GM18868 (cell line): Measurements from ENCODE around the gene C9orf40.

Experiments used
- ATAC-seq: cut with Tn5 transposase; IDR thresholded peaks from one replicate; pipeline ENCODE4 v1.9.1; 2021; ENCODE audit warnings: mild to moderate bottlenecking, moderate library complexity; ENCODE audit not compliant: unreplicated experiment

C9orf40 gene, protein sequence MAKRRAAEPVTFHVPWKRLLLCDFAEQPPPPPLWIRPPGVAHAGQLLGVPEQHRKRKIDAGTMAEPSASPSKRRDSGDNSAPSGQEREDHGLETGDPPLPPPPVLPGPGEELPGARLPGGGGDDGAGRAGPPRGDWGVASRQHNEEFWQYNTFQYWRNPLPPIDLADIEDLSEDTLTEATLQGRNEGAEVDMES

DNA sequence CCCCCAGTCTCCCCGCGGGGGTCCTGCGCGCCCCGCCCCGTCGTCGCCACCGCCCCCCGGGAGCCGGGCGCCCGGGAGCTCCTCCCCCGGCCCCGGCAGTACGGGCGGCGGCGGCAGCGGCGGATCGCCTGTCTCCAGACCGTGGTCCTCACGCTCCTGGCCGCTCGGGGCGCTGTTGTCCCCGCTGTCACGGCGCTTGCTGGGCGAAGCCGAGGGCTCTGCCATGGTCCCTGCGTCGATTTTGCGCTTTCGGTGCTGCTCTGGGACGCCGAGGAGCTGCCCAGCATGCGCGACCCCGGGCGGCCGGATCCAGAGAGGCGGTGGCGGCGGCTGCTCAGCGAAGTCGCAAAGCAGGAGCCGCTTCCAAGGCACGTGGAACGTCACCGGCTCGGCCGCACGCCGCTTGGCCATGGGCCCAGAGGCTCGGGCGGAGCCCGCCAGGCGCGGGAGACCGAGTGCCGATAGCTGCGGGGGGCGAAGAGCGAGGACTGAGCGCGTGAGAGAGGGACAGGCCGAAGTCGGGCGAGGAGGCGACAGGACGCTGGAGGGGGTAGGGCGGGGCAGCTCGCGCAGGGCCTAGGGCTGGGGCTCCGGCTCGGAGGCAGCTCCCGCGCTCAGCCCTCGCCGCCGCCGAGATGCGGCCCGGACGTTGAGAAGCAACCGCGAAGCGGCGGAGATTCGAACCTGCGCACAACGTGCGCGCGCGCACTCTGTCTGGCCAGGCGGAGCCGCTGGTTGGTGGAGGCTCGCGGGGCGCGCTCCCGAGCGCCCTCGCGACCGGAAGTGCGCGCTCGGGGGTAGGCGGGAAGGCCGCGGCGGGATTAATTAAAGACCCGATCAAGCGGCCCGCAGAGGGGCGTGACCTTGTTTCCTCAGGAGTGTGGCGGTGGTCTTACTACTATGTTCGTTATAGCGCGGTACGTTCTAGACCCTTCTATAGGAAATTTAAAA, at the start of gene C9orf40:
Gene C9orf40 (minus strand): TSS at position 712 of the 951 bp plus-strand sequence. CDS start 301 bp downstream, at position 411.
- peak; percentile 89 for ATAC-seq

DNA sequence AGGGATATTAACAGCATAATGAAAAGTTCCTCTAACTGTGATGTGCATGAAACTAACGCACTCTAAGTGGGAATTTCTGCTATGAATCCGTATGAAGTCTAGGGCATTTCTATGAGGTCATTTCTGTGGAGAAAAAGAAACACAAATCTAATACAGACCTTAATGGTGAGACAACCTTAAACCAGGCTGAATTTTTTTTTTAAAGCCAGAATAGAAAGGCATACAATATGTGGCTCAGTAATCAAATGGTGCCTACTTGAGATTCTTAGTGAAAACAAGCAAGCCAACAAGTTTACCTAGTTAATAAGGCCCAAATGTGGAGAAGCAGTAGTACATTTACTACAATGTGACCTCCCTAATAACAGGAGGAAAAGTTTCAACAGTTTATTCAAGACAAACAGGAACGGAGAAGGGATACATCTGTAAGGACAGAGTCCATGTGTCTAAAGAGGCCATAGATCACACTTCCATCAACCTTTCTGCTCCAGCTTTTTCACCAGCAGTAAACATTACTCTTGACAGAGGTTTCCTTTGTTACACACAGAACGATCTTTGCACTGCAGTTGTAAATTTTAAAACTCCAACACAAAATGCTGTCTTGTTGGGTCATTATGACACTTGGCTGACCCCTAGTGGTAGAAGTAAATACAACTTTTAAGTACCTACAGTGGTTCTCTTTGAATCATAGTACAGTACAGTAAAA, 49.2 kb upstream of the C9orf40 start:
- peak; percentile 84 for ATAC-seq

DNA sequence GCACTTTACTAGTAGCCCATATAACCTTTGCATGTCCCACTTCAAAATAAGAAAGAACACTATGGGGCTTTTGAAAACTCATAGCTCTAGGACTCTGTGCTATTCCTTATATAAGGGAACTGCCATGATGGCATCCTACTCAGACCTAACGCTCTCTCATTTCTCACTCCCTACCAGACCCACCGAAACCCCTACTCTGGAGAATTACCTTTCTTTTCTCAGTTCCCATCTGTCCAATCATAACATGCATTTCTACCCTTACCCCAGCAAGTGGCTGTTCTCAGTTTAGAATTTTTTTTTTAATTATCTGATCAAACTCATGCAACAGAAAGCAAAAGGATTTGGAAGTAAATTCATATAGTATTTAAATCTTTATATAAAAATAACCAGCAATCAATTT, 48.1 kb upstream of the C9orf40 start:
- ATAC-seq: peak; percentile 87

DNA sequence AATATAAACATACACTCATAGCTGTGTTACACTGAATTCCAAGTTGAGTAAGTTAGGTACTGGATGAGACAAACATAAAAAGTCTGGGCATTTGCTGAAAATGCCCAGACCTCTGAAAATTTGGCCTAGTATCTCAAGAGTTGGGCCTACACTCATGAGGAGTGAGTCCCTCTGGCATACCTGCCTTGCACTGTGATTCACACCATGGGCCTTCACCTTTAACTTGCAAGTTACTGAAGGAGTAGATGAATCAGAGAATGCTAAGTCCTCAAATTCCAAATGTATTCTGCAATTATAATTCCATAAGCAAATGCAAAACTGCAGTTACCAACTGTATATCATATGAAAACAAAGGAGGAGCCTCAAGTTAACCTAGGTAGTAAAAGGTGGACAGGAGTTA, 32.3 kb upstream of the C9orf40 start:
- ATAC-seq: no peak

DNA sequence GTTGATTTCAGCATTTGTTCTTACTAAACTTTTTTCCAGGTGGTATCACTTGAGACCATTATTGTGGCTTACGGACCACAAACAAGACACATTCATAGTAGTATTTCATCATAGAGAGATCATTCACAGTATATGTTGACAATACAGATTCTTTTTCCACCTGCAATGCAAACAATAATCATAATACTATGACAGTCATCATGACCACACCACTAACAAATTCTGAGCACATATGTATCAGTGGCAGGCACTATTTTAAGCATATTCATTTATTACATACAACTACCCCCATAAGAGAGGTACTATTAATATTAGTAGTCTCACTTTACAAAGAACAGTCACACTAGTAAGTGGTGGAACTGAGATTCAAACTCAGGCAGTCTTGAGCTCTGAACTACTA, 31.0 kb upstream of the C9orf40 start:
- no peak for ATAC-seq

DNA sequence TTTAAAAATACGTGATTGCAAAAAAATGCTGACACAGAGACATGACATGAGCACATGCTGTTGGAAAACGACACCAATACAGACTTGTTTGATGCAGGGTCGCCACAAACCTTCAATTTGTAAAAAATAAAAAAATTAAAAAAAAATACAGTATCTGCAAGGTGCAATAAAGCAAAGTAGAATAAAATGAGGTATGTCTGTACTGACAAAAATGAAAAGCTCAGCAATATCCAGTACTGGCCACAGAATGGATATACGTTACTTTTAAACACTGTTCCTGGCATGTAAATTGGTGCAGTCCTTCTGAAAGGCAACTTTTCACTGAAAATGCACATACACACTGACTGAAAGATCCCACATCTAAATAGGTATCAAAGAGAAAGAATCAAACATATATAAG, 27.1 kb upstream of the C9orf40 start:
- no peak for ATAC-seq

DNA sequence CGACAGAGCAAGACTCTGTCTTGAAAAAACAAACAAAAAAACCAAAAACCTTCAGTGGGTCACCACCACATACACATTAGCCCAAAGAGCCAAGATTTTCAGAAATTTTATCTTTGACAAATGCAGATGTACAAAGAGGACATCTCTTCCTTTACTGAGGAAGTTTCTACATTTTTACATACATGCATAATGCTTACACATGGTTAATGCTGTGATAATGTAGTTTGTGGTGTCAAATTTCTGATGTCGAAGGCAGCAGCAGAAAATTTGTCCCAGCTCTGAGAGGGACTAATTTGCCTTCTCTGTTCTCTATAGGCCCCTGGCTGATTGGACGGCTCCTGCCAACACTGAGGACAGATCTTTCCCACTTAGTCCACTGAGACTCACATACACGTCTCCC, 24.6 kb upstream of the C9orf40 start:
- ATAC-seq: no peak

DNA sequence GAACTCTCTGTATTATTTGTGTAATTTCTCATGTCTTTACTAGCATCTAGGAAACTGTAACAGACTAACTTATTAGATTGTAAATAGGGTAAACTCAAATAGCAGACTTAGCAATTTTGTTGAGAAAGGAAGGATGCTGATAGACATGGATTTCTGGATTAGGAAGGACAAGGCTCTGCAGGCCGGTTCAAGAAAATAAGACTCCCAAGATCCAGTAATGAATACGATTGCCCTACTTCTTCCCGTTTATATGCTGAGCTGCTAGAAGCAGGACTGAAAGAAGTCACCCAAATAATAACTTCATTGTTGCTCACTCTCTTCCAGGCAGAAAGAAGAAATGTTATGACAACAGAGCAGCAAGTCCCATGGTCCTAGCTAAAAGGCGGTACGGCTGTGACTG, 22.8 kb upstream of the C9orf40 start:
- no peak for ATAC-seq

DNA sequence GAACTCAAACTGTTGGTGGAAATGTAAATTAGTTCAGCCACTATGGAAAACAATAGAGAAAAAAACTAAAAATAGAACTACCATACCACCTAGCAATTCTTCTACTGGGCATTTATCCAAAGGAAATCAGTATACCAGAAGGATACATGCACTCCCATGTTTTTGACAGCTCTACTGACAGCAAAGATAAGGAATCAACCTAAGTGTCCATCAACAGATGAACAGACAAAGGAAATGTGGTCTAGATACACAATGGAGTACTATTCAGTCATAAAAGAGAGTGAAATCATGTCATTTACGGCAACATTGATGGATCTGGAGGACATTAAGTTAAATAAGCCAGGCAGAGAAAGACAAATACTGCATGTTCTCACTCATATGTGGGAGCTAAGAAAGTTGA, 21.8 kb upstream of the C9orf40 start:
- no peak for ATAC-seq

DNA sequence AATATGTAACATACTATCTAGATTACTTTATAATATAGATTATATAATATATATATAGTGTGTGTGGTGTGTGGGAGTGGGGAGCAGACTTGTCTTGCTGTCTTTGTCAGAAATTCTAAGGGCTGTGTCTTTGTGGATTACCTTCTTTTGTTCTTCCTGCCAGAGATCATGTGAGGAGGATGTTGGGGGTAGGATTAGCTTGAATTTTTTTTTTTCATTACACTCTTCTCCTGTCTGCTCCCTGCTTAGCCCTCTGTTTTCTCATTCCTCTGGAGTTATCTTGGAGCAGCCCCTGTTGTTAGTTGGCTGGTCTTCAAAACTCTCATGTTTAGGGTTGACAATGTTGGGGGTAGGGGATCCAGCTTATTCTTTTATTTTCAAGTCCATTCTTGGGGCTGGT, 21.0 kb upstream of the C9orf40 start:
- ATAC-seq: no peak

DNA sequence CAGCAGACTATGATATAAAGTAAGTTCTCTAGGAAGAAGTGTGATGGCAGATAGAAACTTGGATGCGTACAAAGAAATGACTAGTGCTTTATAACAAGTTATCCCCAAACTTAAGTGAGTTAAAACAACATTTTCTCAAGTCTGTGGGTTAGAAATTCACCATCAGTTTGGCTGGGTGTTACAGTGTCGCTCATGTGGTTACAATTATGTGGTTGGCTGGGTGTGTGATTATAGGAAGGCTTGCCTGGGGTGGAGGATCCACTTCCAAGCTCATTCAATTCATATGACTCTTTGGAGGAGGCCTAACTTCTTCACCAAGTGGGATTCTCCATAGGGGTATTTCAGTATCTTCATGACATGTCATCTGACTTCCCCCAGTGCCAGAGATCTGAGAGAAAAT, 10.3 kb upstream of the C9orf40 start:
- no peak for ATAC-seq

DNA sequence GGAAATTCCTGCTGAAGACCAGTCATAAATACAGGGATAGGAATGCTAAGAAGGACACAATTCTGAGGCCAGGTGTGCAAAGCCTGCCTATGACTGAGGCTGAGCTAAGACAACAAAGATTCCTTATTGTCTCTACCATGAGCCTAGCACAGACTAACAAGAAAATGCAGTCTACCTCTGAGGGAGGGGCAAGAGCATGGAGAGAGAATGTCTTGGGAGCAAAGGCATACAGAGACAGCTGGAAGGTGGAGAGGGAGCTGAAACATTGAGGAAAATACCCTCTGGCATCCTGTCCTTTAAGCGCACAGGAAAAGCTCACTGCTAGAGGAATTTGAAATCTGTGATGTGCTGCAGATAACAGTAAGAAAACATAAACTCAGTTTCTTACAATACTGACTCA, 8.8 kb upstream of the C9orf40 start:
- ATAC-seq: no peak

DNA sequence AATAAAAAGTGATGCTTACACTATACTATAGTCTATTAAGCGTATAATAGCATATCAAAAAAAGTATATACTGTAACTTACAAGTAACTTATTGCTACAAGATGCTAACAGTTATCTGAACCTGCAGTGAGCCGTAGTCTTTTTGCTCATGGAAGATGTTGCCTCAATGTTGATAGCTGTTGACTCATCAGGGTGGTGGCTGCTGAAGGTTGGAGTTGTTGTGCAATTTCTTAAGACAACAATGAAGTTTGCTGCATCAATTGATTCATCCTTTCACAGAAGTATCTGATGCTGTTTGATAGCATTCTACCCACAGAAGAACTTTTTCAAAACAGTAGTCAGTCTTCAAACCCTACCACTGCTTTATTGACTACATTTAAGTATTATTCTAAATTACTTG, 7.8 kb upstream of the C9orf40 start:
- no peak for ATAC-seq

DNA sequence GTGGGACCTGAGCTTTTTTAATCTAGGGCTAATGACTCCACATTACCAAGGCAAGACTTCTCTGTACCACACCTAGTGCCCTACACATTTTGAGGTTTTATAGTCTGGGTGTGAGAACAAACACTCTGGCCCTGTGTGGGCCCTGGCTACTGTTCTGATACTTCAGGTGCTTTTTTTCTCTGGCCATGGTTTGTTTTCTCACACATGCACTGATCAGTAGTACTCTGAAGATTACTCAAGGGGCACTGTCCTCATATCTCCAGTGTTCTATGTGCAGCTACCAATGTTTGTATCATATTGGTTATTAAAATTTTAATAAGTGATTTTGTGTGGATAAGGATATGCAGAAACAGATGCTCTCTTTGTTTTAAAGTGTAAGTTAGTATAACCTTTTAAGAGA, 5.9 kb upstream of the C9orf40 start:
- ATAC-seq: peak; percentile 85

DNA sequence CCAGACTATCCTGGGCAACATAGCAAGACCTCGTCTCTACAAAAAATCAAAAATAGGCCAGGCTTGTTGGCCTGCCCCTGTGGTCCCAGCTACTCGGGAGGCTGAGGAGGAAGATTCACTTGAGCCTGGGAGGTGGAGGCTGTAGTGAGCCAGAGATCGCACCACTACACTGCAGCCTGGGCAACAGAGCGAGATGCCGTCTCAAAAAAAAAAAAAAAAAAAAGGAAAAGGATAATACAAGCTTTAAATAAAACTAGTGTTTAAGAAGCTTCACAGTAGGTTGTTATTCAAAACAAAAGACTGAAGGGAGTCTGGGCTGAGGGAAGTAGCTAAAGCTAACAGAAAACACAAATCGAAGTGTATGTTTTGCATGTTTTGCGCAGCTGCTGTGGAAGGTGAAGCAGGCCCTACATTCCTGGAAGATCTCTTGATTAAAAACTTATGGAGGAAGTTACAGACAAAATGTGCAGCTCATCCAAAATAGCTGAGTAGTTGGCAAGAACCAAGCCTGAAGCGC, 581 bp upstream of the C9orf40 start:
- peak; percentile 0 for ATAC-seq

DNA sequence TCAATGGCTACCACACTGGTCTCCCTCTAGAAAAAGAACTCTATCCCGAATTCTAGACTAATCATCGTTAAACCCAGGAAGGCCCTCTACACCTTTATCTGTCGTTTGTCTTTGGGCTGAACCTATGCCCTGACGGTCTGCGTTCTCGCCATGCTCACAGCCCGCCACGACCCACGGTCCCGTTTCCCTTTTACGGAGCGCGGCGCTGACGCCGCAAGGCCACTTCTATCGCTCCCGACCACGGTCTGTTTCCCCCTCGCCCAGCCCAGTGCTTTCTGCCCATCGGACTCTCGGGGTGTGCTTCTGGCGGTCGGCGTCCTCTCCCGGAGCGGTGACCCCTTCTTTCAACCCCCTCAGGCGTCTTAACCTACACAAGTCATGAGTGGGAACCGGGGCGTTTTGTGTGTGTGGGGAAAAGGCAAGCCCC, 974 bp downstream of the C9orf40 start:
- ATAC-seq: peak; percentile 32

DNA sequence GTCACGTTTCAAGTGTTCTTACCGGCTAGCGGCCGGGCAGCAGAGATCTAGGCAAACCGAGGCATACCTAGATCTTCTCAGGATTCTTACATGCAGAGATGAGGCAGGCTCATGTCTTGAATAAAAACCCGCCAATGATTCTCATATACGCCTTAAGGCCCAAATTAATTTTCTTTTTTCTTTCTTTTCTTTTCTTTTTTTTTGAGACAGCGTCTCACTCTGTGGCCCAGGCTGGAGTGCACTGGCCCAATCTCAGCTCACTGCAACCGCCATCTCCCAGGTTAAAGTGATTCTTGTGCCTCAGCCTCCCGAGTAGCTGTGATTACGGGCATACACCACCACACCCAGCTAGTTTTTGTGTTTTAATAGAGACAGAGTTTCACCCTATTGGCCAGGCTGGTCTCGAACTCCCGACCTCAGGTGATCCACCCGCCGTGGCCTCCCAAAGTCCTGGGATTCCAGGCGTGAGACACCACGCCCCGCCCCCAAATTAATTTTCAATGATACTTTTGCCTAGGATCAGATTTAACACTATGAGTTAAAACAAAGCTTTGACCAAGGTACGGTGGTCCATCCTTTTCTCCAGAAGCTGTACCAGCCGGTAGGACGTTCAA, 1.5 kb downstream of the C9orf40 start:
- ATAC-seq: no peak

DNA sequence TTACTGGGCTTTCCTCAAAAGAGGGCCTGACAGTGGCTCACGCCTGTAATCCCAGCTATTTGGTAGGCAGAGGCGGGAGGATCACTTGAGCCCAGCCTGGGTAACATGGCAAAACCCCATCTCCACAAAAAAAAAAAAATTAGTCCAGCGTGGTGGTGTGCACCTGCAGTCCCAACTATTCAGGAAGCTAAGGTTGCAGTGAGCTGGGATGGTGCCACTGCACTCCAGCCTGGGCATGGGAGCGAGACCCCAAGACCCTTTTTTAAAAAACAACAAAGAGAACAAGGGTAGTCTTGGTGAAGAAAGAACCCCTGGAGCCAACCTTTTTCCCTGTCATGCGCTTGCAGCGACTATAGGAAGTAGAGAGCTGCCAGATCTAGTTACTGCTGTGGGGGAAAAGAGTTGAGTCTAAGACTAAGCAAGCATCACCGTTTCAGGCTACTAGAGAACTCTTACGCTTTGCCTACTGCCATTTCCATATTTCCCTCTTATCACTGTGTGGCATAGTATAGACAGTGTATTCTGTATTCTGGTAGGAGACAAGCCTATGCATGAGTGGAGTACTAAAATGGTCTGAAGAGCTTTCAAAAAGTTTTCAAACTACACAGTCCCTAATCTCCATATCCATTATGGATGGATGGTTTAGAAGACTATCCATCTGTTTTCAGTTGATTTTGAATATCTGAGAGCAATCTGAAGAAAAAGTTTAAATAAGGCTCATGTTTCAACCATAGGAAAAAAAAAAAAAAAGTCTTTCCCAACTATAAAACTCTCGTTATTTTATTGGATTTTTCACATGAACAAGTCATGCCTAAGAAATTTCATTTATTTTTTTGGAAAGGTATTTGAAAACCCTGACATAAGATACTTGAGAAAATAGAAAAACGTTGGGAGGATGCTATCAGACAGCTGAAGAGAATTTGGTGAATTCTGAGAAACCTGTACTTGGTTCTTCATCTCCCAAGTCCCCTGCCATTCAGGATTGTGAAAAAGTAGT, 2.6 kb downstream of the C9orf40 start:
- no peak for ATAC-seq

DNA sequence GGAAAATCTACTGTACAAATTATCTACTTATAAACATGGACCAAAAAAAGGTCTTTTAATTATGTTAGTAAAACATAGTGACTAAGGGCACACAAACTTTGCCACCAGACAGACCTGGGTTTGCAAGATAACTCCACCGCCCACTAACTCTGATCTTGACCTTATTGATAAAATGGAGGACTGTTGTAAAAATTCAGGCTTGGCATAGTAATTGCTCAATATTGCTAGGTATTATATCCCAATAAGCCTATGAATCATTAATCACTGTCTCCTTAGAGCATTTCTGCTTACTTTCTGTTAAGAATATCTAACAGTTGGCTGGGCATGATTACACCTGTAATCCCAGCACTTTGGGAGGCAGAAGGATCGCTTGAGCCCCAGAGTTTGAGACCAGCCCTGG, 3.8 kb downstream of the C9orf40 start:
- ATAC-seq: no peak

DNA sequence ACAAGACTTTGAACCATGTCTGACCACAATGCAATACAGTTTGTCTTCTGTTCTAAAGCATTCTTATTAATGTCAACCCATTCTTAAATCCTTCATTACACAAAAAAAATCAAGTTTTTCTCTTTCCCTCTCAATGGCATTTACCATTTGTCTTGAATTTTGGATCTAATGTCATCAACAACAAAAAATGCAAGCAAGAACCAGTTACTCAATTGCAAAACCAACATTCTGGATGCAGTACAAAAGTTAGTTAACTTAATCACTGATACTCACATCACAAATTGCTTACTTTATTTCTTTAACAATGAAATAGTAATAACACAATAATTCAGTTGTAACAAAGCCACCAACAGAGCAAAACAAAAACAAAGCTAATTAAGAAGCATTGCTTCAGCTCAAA, 6.0 kb downstream of the C9orf40 start:
- no peak for ATAC-seq
